Kidney (tissue), 14 donors: ENCODE data around the gene ADAM33. TPM values are rescaled to one million over a fixed set of nuclear protein-coding genes. Genes with fewer than 3 reads are reported as not detected.

Experiments used
- DNase-seq, 5 donors: peaks; one replicate each; pipeline ENCODE4 v3.0.0-alpha.2; 2013 to 2020
- FAIRE-seq: peaks from 2 replicates; lab custom pipeline; 2012; peaks lifted over from hg19 to GRCh38; lab: Jason Lieb, UNC
- H3K27ac ChIP-seq, 2 donors: one replicate each; pipeline ENCODE4 v1.7.0; 2013; ENCODE audit warnings: low read depth in 2 of 2, low read length in 2 of 2, inconsistent platforms in 1 of 2
- H3K27me3 ChIP-seq: one replicate; pipeline ENCODE4 v1.7.1; 2013; ENCODE audit warnings: low read length, inconsistent platforms; ENCODE audit not compliant: control insufficient read depth, insufficient read depth
- H3K36me3 ChIP-seq, 3 donors: one replicate each; pipeline versions ENCODE4 v1.7.0 to v1.7.1; 2013; ENCODE audit warnings: low read length in 3 of 3, control low read depth in 1 of 3, inconsistent platforms in 1 of 3; ENCODE audit not compliant: insufficient read depth in 3 of 3, control insufficient read depth in 2 of 3
- H3K4me1 ChIP-seq, 3 donors: one replicate each; pipeline versions ENCODE4 v1.7.0 to v1.7.1; 2013; ENCODE audit warnings: low read length in 3 of 3, inconsistent platforms in 1 of 3, low read depth in 1 of 3; ENCODE audit not compliant: control insufficient read depth in 2 of 3, insufficient read depth in 2 of 3
- H3K4me3 ChIP-seq, 3 donors: one replicate each; pipeline versions ENCODE4 v1.7.0 to v1.8.1; 2013; ENCODE audit warnings: low read length in 3 of 3, control low read depth in 1 of 3, inconsistent platforms in 1 of 3
- H3K9ac ChIP-seq, 3 donors: one replicate each; pipeline versions ENCODE4 v1.7.0 to v1.7.1; 2013; ENCODE audit warnings: low read length in 3 of 3, control low read depth in 1 of 3, inconsistent platforms in 1 of 3
- H3K9me3 ChIP-seq, 3 donors: one replicate each; pipeline versions ENCODE4 v1.7.0 to v1.7.1; 2013; ENCODE audit warnings: low read length in 3 of 3, control low read depth in 1 of 3, inconsistent platforms in 1 of 3; ENCODE audit not compliant: control insufficient read depth in 2 of 3, insufficient read depth in 1 of 3
- intact Hi-C: fragments of 100-400 bp; cut with DNase I; formaldehyde crosslinking; loops from one replicate; pipeline ENCODE4 v1.11.1; 2022
- polyA plus RNA-seq: library from polyadenylated mRNA; stranded (reverse); fragments of 350-450 nt; fragmentation: Illumina TruSeq; extraction: RNeasy Lipid Tissue Mini Kit (QIAGEN cat#74804); gene quantifications from one replicate; pipeline ENCODE4 v1.2.3, GENCODE V29; 2014; ENCODE audit warnings: low read depth, low replicate concordance; ENCODE audit not compliant: insufficient read depth
- total RNA-seq: library from RNA; stranded (reverse); fragmentation: NEBNext Ultra II Directional; extraction: Animal tissue kit (Norgen Biotek cat#: 25700); gene quantifications from one replicate; pipeline ENCODE4 v1.2.1, GENCODE V29; 2021
- TF ChIP-seq, protein P1 (sequence below): IDR thresholded peaks from 3 replicates; pipeline ENCODE4 v1.5.1; 2012; ENCODE audit warnings: mild to moderate bottlenecking, moderate library complexity, borderline replicate concordance; ENCODE audit not compliant: insufficient read depth; ENCODE audit errors: extremely low read depth
- donor health status: control.
- donor health status: control.
- donor health status: control.
- donor health status: control.
- donor health status: control.
- donor health status: DM: yes; HTN: yes; CAD: no.
- donor health status: Normal renal cell carcinoma (clear cell type).

Gene ADAM33
- total and polyA plus RNA-seq, 2 donors from 2014 or later: 4.1 to 4.3 TPM

DNA sequence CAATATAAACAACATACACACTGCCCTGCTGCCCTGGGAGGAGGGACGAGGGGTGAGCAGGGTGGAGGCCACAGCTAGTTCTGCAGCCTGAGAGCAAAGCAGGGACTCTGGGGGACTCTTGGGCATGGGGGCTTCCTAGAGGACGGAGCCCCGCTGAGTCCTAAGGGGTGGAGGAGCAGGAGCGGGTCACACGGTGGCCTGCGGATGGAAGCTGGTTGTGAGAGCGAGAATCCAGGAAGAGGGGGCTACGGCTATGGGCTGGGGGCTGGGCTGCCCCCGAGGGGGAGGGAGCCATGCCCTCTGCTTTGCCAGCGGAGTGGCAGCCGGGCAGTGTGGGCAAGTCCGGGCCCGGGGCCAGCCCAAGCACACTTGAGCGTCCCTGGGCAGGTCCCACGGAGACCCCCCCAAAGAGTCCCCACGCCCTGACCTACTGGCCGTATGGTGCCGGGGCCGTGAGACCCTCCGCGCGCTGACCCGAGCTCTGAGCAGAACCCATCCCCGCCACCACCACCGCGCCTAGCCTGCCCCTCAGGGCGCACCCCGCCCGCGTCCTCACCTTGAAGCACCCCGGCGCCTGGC is 369 bp downstream of the ADAM33 start:
- H3K27me3 ChIP-seq: no peaks in the 10 kb centered on the region
- H3K4me1 ChIP-seq: peaks cover 0 to 3% (median 2%) of the 10 kb centered on the region in 3 donors
- H3K36me3 ChIP-seq: no peaks in the 10 kb centered on the region
- no peak overlapping the region for H3K4me3 ChIP-seq
- FAIRE-seq (no peak), DNase-seq (peak in 1 of 5 donors; percentile 68)
- no peak overlapping the region for H3K27ac ChIP-seq
- H3K9me3 ChIP-seq: no peaks in the 10 kb centered on the region
- no peak overlapping the region for H3K9ac ChIP-seq
- intact Hi-C loops: no loop called here
- TF ChIP-seq, protein P1, sequence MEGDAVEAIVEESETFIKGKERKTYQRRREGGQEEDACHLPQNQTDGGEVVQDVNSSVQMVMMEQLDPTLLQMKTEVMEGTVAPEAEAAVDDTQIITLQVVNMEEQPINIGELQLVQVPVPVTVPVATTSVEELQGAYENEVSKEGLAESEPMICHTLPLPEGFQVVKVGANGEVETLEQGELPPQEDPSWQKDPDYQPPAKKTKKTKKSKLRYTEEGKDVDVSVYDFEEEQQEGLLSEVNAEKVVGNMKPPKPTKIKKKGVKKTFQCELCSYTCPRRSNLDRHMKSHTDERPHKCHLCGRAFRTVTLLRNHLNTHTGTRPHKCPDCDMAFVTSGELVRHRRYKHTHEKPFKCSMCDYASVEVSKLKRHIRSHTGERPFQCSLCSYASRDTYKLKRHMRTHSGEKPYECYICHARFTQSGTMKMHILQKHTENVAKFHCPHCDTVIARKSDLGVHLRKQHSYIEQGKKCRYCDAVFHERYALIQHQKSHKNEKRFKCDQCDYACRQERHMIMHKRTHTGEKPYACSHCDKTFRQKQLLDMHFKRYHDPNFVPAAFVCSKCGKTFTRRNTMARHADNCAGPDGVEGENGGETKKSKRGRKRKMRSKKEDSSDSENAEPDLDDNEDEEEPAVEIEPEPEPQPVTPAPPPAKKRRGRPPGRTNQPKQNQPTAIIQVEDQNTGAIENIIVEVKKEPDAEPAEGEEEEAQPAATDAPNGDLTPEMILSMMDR: no peak

DNA sequence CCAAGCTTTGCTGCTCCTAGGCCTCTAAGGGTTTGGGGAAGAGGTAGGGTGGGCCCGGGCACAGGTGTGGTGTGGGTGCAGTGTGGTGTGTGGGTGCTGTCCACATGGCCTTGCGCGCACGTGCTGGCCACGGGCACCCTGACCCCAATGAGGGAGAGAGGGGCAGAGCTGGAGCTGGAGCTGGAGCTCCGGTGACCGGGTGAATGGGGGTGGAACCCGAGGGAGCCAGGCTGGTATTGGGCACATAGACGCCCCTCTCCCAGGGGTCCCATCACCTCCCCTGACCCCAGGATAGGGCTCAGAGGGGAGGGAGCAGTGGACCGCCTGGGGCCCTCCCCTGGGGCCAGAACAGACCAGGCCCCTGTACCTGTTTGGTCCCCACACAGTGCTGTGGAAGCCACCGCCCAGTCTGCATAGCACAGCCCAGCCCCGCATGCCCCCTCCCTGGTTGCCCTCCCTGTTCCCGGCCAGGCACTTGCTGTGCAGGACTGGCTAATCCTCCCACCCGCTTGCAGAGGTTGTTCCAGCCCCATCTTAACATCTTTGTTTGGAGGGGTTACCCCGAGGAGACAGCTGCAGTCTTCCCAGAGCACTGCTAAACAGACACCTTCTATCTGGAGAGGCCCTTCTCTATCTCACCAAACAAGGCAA is 984 bp downstream of the ADAM33 start:
- intact Hi-C loops: no loop called here
- Histone ChIP-seq H3K27ac (no peak overlapping the region), H3K9me3 (no peaks in the 10 kb centered on the region), H3K4me1 (peaks cover 0 to 2% (median 0%) of the 10 kb centered on the region in 3 donors), H3K27me3 (peaks cover 2% of the 10 kb centered on the region), H3K36me3 (no peaks in the 10 kb centered on the region), H3K9ac (no peak overlapping the region), H3K4me3 (no peak overlapping the region)
- DNase-seq (peak in 1 of 5 donors; percentile 58), FAIRE-seq (no peak)
- TF ChIP-seq, protein P1: no peak

DNA sequence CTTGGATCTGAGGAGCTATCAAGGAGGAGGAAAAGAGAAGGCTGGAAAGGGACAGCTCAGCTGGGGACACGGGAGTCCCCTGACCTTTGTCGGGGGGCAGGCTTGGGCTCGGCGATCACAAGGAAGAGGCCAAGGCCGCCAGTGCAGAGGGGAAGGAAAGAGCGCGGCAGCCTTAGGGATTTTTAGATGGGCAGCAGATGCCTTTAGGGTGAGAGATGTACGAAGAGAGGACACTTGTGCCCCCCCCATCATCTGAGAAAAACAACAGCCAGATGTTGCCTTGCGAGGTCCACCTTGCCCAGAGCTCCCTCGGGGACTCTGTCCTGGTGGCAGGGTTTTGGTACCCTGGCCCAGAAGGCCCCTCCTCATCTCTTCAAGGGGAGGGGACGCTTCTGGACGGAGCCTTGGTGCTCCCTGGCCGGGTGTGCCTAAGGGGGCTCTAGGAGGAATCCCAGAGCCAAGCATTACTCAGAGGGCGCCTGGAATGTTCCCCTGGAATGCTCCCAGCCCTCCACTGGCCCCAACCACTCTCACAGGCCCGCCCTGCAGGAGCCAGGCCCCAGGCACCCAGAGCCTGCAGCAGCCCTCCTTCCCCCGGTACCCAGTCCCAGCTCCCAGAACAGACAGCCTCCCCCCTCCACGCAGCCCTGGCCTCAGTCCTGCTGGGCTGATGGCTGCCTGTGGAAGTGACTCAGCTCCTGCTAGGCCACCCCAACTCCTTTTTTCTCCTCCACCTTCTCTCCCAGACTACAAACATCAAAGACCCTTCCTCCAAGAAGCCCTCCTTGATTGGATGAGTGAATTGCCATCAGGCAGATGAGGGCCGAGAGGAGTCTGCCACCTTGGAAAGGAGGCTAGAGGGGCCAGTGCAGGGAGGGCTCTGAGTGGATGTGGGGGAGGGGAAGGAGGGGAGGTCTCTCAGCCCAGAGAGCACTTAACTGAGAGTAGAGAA is 1.8 kb downstream of the ADAM33 start:
- H3K9ac ChIP-seq: no peak overlapping the region
- intact Hi-C loops: no loop called here
- FAIRE-seq (no peak), DNase-seq (peak in 1 of 5 donors; percentile 49)
- no peaks in the 10 kb centered on the region for H3K36me3 ChIP-seq
- peaks cover 2% of the 10 kb centered on the region for H3K27me3 ChIP-seq
- H3K27ac ChIP-seq: no peak overlapping the region
- no peak overlapping the region for H3K4me3 ChIP-seq
- TF ChIP-seq, protein P1: no peak
- H3K4me1 ChIP-seq: peaks cover 0 to 2% (median 0%) of the 10 kb centered on the region in 3 donors
- H3K9me3 ChIP-seq: no peaks in the 10 kb centered on the region
